ENCODE measurements around the gene KLC4.

- TF ChIP-seq EP300 (IDR thresholded peaks at IDR 0.05; ENCODE audit: borderline replicate concordance) (no peak), YY1 (IDR thresholded peaks at IDR 0.05; ENCODE audit: low read depth) (no peak), MAX (IDR thresholded peaks at IDR 0.05) (no peak), USF1 (IDR thresholded peaks at IDR 0.05) (no peak), EGR1 (IDR thresholded peaks at IDR 0.05) (no peak), REST (IDR thresholded peaks at IDR 0.05; ENCODE audit: low read depth) (no peak)
Observed at GRCh38 chr6:43096451-43097097, 37.1 kb downstream of the KLC4 start.
